Measurements from ENCODE around the gene BCAS4.

- no peak for TF ChIP-seq POLR2A (IDR thresholded peaks at IDR 0.05; ENCODE audit: low read depth, low read length)
- TF ChIP-seq PAX5 (IDR thresholded peaks at IDR 0.05; ENCODE audit: insufficient read depth, low read length, severe bottlenecking): no peak
- no peak for TF ChIP-seq POLR2AphosphoS5 (IDR thresholded peaks at IDR 0.05; ENCODE audit: low read depth, low read length)
- no peak for TF ChIP-seq SPI1 (IDR thresholded peaks at IDR 0.05; ENCODE audit: low read depth, low read length)
- no peak for TF ChIP-seq TAF1 (IDR thresholded peaks at IDR 0.05; ENCODE audit: low read depth, low read length)
These were observed 40.4 kb upstream of the BCAS4 start for GRCh38 chr20:50754420-50754819.
